WTC11 (cell line): ENCODE results near the gene RASD1. TPM values are rescaled to one million over a fixed set of nuclear protein-coding genes. Genes with fewer than 3 reads are reported as not detected.
A peak's percentile ranks its signal among the peaks of the same experiment; 100 is the strongest.

Experiments
- AFF4 ChIP-seq: sonication (generic); formaldehyde crosslinking; IDR thresholded peaks from 2 replicates; pipeline ENCODE4 v1.8.1; 2023; ENCODE audit warnings: mild to moderate bottlenecking, missing genetic modification reagents, borderline replicate concordance
- JUN ChIP-seq: sonication (generic); formaldehyde crosslinking; IDR thresholded peaks from 2 replicates; pipeline ENCODE4 v1.8.0; 2023; ENCODE audit warnings: mild to moderate bottlenecking, missing genetic modification reagents
- KAT7 ChIP-seq: sonication (generic); formaldehyde crosslinking; IDR thresholded peaks from 2 replicates; pipeline ENCODE4 v1.8.1; 2023; ENCODE audit warnings: missing genetic modification reagents, mild to moderate bottlenecking, borderline replicate concordance
- MXD4 ChIP-seq: fragments of 250-450 bp; sonication (Bioruptor Pico); IDR thresholded peaks from 2 replicates; pipeline ENCODE4 v1.8.0; 2021; ENCODE audit warnings: mild to moderate bottlenecking, moderate library complexity, borderline replicate concordance
- MYBL2 ChIP-seq: sonication (generic); formaldehyde crosslinking; IDR thresholded peaks from 2 replicates; pipeline ENCODE4 v1.8.1; 2023; ENCODE audit warnings: mild to moderate bottlenecking, moderate library complexity, missing genetic modification reagents
- NR2C2 ChIP-seq: sonication (generic); formaldehyde crosslinking; IDR thresholded peaks from 2 replicates; pipeline ENCODE4 v1.8.0; 2022; ENCODE audit warnings: mild to moderate bottlenecking, missing genetic modification reagents
- PREB ChIP-seq: sonication (generic); formaldehyde crosslinking; IDR thresholded peaks from 2 replicates; pipeline ENCODE4 v1.8.1; 2022; ENCODE audit warnings: mild to moderate bottlenecking, missing genetic modification reagents, moderate library complexity, borderline replicate concordance
- RELA ChIP-seq: sonication (generic); formaldehyde crosslinking; IDR thresholded peaks from 2 replicates; pipeline ENCODE4 v1.8.1; 2022; ENCODE audit warnings: missing genetic modification reagents, mild to moderate bottlenecking, borderline replicate concordance
- SMAD4 ChIP-seq: sonication (generic); formaldehyde crosslinking; IDR thresholded peaks from 2 replicates; pipeline ENCODE4 v1.8.0; 2022; ENCODE audit warnings: mild to moderate bottlenecking, missing genetic modification reagents
- TP53 ChIP-seq: sonication (generic); formaldehyde crosslinking; IDR thresholded peaks from 2 replicates; pipeline ENCODE4 v1.8.1; 2023; ENCODE audit warnings: mild to moderate bottlenecking, missing genetic modification reagents
- ZNF138 ChIP-seq: sonication (generic); formaldehyde crosslinking; conservative IDR thresholded peaks from 2 replicates; pipeline ENCODE4 v1.8.1; 2022; ENCODE audit warnings: mild to moderate bottlenecking, moderate library complexity, missing genetic modification reagents
- ZNF263 ChIP-seq: sonication (generic); formaldehyde crosslinking; IDR thresholded peaks from 2 replicates; pipeline ENCODE4 v1.8.1; 2022; ENCODE audit warnings: low read depth, mild to moderate bottlenecking, moderate library complexity, missing genetic modification reagents
- ZNF317 ChIP-seq: sonication (generic); formaldehyde crosslinking; IDR thresholded peaks from 2 replicates; pipeline ENCODE4 v1.8.1; 2023; ENCODE audit warnings: low read depth, mild to moderate bottlenecking, moderate library complexity, missing genetic modification reagents, borderline replicate concordance
- total RNA-seq: library from RNA; stranded (reverse); gene quantifications from 3 replicates; pipeline ENCODE4 v1.2.3, GENCODE V29; 2021
- TF ChIP-seq, protein P1 (sequence below): sonication (generic); formaldehyde crosslinking; IDR thresholded peaks from 2 replicates; pipeline ENCODE4 v1.8.0; 2023; ENCODE audit warnings: missing genetic modification reagents, mild to moderate bottlenecking, borderline replicate concordance
- TF ChIP-seq, protein P2 (sequence below): sonication (generic); formaldehyde crosslinking; IDR thresholded peaks from 2 replicates; pipeline ENCODE4 v1.8.1; 2022; ENCODE audit warnings: mild to moderate bottlenecking, moderate library complexity, missing genetic modification reagents
- TF ChIP-seq, protein P3 (sequence below): sonication (generic); formaldehyde crosslinking; IDR thresholded peaks from 2 replicates; pipeline ENCODE4 v1.8.1; 2023; ENCODE audit warnings: mild to moderate bottlenecking, missing genetic modification reagents
- TF ChIP-seq, protein P4 (sequence below): fragments of 250-450 bp; sonication (Bioruptor Pico); IDR thresholded peaks from 2 replicates; pipeline ENCODE4 v2.1.2; 2022; ENCODE audit warnings: mild to moderate bottlenecking, moderate library complexity
- TF ChIP-seq, protein P5 (sequence below): sonication (generic); formaldehyde crosslinking; IDR thresholded peaks from 2 replicates; pipeline ENCODE4 v1.8.1; 2023; ENCODE audit warnings: mild to moderate bottlenecking, moderate library complexity, missing genetic modification reagents
- TF ChIP-seq, protein P6 (sequence below): sonication (generic); formaldehyde crosslinking; IDR thresholded peaks from 2 replicates; pipeline ENCODE4 v1.8.1; 2023; ENCODE audit warnings: mild to moderate bottlenecking, missing genetic modification reagents, moderate library complexity

The RASD1 gene
- total RNA-seq, 1 experiment from 2014 or later = 5.1 TPM

- TF ChIP-seq, protein P1, sequence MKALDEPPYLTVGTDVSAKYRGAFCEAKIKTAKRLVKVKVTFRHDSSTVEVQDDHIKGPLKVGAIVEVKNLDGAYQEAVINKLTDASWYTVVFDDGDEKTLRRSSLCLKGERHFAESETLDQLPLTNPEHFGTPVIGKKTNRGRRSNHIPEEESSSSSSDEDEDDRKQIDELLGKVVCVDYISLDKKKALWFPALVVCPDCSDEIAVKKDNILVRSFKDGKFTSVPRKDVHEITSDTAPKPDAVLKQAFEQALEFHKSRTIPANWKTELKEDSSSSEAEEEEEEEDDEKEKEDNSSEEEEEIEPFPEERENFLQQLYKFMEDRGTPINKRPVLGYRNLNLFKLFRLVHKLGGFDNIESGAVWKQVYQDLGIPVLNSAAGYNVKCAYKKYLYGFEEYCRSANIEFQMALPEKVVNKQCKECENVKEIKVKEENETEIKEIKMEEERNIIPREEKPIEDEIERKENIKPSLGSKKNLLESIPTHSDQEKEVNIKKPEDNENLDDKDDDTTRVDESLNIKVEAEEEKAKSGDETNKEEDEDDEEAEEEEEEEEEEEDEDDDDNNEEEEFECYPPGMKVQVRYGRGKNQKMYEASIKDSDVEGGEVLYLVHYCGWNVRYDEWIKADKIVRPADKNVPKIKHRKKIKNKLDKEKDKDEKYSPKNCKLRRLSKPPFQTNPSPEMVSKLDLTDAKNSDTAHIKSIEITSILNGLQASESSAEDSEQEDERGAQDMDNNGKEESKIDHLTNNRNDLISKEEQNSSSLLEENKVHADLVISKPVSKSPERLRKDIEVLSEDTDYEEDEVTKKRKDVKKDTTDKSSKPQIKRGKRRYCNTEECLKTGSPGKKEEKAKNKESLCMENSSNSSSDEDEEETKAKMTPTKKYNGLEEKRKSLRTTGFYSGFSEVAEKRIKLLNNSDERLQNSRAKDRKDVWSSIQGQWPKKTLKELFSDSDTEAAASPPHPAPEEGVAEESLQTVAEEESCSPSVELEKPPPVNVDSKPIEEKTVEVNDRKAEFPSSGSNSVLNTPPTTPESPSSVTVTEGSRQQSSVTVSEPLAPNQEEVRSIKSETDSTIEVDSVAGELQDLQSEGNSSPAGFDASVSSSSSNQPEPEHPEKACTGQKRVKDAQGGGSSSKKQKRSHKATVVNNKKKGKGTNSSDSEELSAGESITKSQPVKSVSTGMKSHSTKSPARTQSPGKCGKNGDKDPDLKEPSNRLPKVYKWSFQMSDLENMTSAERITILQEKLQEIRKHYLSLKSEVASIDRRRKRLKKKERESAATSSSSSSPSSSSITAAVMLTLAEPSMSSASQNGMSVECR (CRISPR knock-in tag) = peak; percentile 62; the same call in 1 of the 2 replicates
- TF ChIP-seq, protein P2, sequence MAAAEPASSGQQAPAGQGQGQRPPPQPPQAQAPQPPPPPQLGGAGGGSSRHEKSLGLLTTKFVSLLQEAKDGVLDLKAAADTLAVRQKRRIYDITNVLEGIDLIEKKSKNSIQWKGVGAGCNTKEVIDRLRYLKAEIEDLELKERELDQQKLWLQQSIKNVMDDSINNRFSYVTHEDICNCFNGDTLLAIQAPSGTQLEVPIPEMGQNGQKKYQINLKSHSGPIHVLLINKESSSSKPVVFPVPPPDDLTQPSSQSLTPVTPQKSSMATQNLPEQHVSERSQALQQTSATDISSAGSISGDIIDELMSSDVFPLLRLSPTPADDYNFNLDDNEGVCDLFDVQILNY = peak; percentile 93
- TF ChIP-seq MXD4 (CRISPR knock-in tag) (no peak), AFF4 (CRISPR knock-in tag) (no peak), SMAD4 (no peak), TP53 (CRISPR knock-in tag) (no peak), KAT7 (CRISPR knock-in tag) (peak; percentile 70; the same call in 1 of the 2 replicates), ZNF138 (no peak), ZNF263 (CRISPR knock-in tag) (no peak), ZNF317 (CRISPR knock-in tag) (no peak), MYBL2 (peak; percentile 77), PREB (CRISPR knock-in tag) (no peak), RELA (CRISPR knock-in tag) (0 out of 2 replicates have a peak, but pooled peaks have one; percentile 44), JUN (CRISPR knock-in tag) (no peak), NR2C2 (peak; percentile 56; the same call in 1 of the 2 replicates)
- TF ChIP-seq, protein P3, sequence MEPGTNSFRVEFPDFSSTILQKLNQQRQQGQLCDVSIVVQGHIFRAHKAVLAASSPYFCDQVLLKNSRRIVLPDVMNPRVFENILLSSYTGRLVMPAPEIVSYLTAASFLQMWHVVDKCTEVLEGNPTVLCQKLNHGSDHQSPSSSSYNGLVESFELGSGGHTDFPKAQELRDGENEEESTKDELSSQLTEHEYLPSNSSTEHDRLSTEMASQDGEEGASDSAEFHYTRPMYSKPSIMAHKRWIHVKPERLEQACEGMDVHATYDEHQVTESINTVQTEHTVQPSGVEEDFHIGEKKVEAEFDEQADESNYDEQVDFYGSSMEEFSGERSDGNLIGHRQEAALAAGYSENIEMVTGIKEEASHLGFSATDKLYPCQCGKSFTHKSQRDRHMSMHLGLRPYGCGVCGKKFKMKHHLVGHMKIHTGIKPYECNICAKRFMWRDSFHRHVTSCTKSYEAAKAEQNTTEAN (CRISPR knock-in tag) = peak; percentile 62; the same call in 1 of the 2 replicates
- TF ChIP-seq, protein P4, sequence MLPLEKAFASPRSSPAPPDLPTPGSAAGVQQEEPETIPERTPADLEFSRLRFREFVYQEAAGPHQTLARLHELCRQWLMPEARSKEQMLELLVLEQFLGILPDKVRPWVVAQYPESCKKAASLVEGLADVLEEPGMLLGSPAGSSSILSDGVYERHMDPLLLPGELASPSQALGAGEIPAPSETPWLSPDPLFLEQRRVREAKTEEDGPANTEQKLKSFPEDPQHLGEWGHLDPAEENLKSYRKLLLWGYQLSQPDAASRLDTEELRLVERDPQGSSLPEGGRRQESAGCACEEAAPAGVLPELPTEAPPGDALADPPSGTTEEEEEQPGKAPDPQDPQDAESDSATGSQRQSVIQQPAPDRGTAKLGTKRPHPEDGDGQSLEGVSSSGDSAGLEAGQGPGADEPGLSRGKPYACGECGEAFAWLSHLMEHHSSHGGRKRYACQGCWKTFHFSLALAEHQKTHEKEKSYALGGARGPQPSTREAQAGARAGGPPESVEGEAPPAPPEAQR (CRISPR knock-in tag) = no peak
- TF ChIP-seq, protein P5, sequence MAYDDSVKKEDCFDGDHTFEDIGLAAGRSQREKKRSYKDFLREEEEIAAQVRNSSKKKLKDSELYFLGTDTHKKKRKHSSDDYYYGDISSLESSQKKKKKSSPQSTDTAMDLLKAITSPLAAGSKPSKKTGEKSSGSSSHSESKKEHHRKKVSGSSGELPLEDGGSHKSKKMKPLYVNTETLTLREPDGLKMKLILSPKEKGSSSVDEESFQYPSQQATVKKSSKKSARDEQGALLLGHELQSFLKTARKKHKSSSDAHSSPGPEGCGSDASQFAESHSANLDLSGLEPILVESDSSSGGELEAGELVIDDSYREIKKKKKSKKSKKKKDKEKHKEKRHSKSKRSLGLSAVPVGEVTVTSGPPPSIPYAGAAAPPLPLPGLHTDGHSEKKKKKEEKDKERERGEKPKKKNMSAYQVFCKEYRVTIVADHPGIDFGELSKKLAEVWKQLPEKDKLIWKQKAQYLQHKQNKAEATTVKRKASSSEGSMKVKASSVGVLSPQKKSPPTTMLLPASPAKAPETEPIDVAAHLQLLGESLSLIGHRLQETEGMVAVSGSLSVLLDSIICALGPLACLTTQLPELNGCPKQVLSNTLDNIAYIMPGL (CRISPR knock-in tag) = peak; percentile 59; the same call in 1 of the 2 replicates
- TF ChIP-seq, protein P6, sequence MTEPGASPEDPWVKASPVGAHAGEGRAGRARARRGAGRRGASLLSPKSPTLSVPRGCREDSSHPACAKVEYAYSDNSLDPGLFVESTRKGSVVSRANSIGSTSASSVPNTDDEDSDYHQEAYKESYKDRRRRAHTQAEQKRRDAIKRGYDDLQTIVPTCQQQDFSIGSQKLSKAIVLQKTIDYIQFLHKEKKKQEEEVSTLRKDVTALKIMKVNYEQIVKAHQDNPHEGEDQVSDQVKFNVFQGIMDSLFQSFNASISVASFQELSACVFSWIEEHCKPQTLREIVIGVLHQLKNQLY (CRISPR knock-in tag) = no peak
These were observed 19.2 kb downstream of the RASD1 start, which contains the start of gene MED9 (continued) for GRCh38 chr17:17476865-17477467.
